Measurements from ENCODE around the gene CBL. TPM values are rescaled to one million over a fixed set of nuclear protein-coding genes. Genes with fewer than 3 reads are reported as not detected.
"Not testable (repeated sequence)": the region's sequence is repeated elsewhere in the genome, so short reads cannot be mapped to it uniquely, and the experiment has no call there.

Gene CBL
- total RNA-seq, 1 donor from 2014 or later: 40.5 TPM

DNA sequence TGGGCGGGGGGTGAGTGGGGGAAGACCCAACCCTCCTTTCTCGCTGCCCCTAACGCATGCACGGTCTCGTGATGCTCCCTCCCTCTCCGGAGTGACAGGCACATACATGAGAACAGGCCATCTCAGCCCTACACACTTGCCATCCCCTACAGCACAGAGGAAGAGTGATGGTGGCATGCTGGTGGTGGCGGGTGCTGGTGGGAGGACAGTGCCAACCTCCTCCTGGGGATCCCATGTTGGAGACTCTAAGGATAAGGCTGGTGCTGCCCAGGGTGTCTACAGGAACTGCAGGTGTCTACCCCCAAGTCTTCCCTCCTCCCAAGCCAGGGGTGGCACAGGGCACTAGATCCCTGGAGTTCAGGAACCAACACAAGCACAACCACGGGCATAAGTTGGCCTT, 44.3 kb upstream of the CBL start:
- Mint-ChIP-seq H3K27ac (ENCODE audit: unreplicated experiment) (no peak overlapping the region), H3K9me3 (ENCODE audit: unreplicated experiment) (no peaks in the 10 kb centered on the region), H3K27me3 (ENCODE audit: unreplicated experiment) (peaks cover 3% of the 10 kb centered on the region), H3K4me3 (ENCODE audit: unreplicated experiment) (no peak overlapping the region), H3K4me1 (ENCODE audit: low read depth, unreplicated experiment) (no peaks in the 10 kb centered on the region), H3K36me3 (ENCODE audit: unreplicated experiment) (no peaks in the 10 kb centered on the region)
- DNase-seq: no peak
- TF ChIP-seq, protein P1, sequence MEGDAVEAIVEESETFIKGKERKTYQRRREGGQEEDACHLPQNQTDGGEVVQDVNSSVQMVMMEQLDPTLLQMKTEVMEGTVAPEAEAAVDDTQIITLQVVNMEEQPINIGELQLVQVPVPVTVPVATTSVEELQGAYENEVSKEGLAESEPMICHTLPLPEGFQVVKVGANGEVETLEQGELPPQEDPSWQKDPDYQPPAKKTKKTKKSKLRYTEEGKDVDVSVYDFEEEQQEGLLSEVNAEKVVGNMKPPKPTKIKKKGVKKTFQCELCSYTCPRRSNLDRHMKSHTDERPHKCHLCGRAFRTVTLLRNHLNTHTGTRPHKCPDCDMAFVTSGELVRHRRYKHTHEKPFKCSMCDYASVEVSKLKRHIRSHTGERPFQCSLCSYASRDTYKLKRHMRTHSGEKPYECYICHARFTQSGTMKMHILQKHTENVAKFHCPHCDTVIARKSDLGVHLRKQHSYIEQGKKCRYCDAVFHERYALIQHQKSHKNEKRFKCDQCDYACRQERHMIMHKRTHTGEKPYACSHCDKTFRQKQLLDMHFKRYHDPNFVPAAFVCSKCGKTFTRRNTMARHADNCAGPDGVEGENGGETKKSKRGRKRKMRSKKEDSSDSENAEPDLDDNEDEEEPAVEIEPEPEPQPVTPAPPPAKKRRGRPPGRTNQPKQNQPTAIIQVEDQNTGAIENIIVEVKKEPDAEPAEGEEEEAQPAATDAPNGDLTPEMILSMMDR (IDR thresholded peaks at IDR 0.05; ENCODE audit: partially characterized antibody, unreplicated experiment): no peak

DNA sequence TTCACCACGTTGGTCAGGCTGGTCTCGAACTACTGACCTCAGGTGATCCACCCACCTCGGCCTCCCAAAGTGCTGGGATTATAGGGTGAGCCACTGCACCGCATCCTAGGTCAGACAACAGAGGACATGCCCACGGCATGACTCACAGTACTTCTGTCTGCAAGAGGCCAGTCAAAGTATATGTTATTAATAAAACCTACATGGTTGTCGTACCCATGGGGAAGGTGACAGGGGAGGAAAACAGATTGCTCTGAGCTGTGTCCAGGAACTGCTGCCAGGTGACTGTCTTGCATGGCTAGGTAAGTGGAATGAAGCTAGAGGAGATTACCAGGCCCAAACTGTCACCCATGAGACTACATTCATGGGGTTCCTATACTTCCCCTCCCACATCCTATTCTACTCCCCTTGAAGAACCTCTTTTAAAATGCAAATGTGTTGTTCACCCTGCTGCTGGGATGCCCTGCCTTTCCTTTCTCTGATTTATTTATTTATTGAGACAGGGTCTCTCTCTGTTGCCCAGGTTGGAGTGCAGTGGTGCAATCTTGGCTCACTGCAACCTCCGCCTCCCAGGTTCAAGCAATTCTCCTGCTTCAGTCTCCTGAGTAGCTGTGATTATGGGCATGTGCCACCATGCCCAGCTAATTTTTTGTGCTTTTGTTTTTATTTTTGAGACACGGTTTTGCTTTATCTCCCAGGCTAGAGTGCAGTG, 39.6 kb upstream of the CBL start:
- no peaks in the 10 kb centered on the region for H3K4me1 Mint-ChIP-seq (ENCODE audit: low read depth, unreplicated experiment)
- no peak overlapping the region for H3K4me3 Mint-ChIP-seq (ENCODE audit: unreplicated experiment)
- no peak overlapping the region for H3K27ac Mint-ChIP-seq (ENCODE audit: unreplicated experiment)
- H3K36me3 Mint-ChIP-seq (ENCODE audit: unreplicated experiment): no peaks in the 10 kb centered on the region
- DNase-seq: no peak
- TF ChIP-seq, protein P1 (IDR thresholded peaks at IDR 0.05; ENCODE audit: partially characterized antibody, unreplicated experiment): no peak
- peaks cover 5% of the 10 kb centered on the region for H3K9me3 Mint-ChIP-seq (ENCODE audit: unreplicated experiment)
- H3K27me3 Mint-ChIP-seq (ENCODE audit: unreplicated experiment): peaks cover 2% of the 10 kb centered on the region

DNA sequence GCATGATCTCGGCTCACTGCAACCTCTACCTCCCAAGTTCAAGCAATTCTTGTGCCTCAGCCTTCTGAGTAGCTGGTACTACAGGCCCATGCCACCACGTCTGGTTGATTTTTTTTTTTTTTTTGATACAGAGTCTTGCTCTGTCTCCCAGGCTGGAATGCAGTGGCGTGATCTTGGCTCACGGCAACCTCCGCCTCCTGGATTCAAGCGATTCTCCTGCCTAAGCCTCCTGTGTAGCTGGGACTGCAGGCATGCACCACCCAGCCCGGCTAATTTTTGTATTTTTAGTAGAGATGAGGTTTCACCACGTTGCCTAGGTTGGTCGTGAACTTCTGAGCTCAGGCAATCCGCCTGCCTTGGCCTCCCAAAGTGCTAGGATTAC, 39.1 kb upstream of the CBL start:
- not testable (repeated sequence) for H3K9me3 Mint-ChIP-seq (ENCODE audit: unreplicated experiment); DNase-seq; H3K4me1 Mint-ChIP-seq (ENCODE audit: low read depth, unreplicated experiment); H3K27me3 Mint-ChIP-seq (ENCODE audit: unreplicated experiment); H3K4me3 Mint-ChIP-seq (ENCODE audit: unreplicated experiment); H3K36me3 Mint-ChIP-seq (ENCODE audit: unreplicated experiment); H3K27ac Mint-ChIP-seq (ENCODE audit: unreplicated experiment)

- H3K36me3 Mint-ChIP-seq (ENCODE audit: unreplicated experiment): no peaks in the 10 kb centered on the region
- H3K4me3 Mint-ChIP-seq (ENCODE audit: unreplicated experiment): no peak overlapping the region
- H3K27me3 Mint-ChIP-seq (ENCODE audit: unreplicated experiment): no peaks in the 10 kb centered on the region
- TF ChIP-seq, protein P1 (IDR thresholded peaks at IDR 0.05; ENCODE audit: partially characterized antibody, unreplicated experiment): no peak
- H3K27ac Mint-ChIP-seq (ENCODE audit: unreplicated experiment): no peak overlapping the region
- DNase-seq: no peak
- peaks cover 5% of the 10 kb centered on the region for H3K9me3 Mint-ChIP-seq (ENCODE audit: unreplicated experiment)
- no peaks in the 10 kb centered on the region for H3K4me1 Mint-ChIP-seq (ENCODE audit: low read depth, unreplicated experiment)
Observed at GRCh38 chr11:119167933-119168332, 38.2 kb upstream of the CBL start.

DNA sequence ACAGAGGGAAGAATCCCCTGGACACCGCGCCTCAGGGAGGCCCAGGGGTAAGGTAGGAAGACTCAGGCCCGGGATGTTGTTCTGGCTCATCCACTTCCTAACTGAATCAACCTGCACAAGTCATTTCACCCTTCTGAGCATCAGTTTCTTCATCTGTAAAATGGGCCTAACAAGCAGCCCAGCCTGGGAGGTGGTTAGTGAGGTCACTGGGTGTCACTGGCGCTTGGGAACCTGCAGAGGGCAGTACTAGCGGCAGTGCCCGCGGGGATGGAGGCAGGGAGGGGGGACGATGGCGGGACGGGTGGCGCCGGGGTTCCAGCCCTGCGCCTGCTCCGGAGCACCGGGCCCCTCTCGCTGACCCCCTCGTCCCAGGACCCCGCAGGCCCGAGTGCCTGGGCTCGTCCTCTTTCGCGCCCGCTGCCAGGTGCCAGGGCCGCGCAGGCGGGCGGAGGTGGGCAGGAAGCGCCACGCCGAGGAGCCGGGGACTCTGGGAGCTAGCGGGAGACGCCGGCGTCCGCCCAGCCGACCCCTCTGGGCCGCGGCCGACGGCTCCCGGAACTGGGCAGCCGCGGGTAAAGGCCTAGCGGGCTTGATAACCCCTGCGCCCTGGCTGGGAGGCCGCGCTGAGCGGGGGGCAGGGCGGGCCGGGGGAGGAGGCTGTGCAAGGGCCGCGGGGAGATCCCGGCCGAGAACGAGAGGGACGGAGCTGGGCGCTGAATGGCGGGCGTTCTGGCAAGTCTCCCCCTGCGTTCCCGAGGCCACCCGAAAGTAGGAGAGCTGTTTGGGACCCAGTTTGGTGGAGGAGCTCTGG, 37.5 kb upstream of the CBL start, which contains the start of gene NLRX1:
Gene NLRX1, plus strand, starts transcription at position 255 of the 811 bp plus-strand sequence. CDS start 2,679 bp downstream, outside the sequence.
- H3K4me3 Mint-ChIP-seq (ENCODE audit: unreplicated experiment): peak within 1 kb of the TSS; percentile 73
- TF ChIP-seq, protein P1 (IDR thresholded peaks at IDR 0.05; ENCODE audit: partially characterized antibody, unreplicated experiment): peak; percentile 72
- no peaks in the 10 kb centered on the region for H3K27me3 Mint-ChIP-seq (ENCODE audit: unreplicated experiment)
- H3K36me3 Mint-ChIP-seq (ENCODE audit: unreplicated experiment): no peaks in the 10 kb centered on the region
- H3K4me1 Mint-ChIP-seq (ENCODE audit: low read depth, unreplicated experiment): no peaks in the 10 kb centered on the region
- DNase-seq: peak; percentile 80
- peaks cover 5% of the 10 kb centered on the region for H3K9me3 Mint-ChIP-seq (ENCODE audit: unreplicated experiment)
- H3K27ac Mint-ChIP-seq (ENCODE audit: unreplicated experiment): peak within 1 kb of the TSS; percentile 43

Data from glutamatergic neuron (in vitro differentiated cells).